TTC549 (cell line): ENCODE results near the gene ZNF747.
"Not testable (repeated sequence)": the region's sequence is repeated elsewhere in the genome, so short reads cannot be mapped to it uniquely, and the experiment has no call there.

Experiments used
- FAIRE-seq: peaks from 2 replicates; lab custom pipeline; 2012; peaks lifted over from hg19 to GRCh38; lab: Jason Lieb, UNC

ZNF747 gene

DNA sequence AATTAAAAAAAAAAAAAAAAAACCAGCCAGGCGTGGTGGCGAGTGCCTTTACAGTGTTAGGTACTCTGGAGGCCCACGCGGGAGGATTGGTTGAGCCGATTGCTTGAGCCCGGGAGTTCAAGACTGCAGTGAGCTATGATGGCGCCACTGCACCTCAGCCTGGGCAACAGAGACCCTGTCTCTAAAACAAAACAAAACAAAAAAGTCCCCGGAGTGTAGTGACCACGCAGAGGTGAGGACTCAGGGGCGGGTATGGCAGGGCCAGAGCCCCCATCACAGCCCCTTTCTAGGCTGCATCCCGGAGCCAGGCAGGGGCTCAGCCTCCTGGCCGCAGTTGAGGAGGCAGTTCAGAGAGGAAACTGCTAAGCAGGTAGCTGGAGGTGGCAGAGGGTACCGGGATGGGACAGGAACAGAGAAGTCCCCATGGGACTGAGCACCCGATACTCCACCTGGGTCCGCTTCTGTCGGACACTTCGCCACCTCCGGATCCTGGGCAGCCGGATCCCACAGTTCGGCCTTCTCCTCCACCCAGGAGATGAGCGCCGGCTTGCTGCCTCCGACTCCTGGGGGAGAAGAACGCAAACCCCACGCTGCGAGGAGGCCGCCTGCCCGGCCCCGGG, 800 bp downstream of the ZNF747 start:
- FAIRE-seq, result no peak

DNA sequence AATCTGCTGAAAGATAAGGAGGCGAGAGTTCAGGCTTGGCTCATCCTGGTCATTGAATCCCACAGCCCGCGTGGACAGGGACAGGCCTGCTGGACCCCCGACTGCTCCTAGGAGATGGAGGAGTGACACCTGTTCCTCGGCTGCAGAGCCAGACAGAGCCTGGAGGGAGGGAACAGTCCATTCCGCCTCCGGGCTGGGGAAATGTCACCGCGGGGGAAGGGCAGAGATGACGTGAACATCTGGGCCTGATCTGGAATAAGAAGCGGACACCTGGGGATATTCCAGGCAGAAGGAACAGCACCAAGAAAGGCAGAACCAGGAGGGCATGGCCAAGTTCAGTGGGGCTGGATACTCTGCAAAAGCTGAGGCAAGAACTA, 1.5 kb downstream of the ZNF747 start:
- no peak for FAIRE-seq

DNA sequence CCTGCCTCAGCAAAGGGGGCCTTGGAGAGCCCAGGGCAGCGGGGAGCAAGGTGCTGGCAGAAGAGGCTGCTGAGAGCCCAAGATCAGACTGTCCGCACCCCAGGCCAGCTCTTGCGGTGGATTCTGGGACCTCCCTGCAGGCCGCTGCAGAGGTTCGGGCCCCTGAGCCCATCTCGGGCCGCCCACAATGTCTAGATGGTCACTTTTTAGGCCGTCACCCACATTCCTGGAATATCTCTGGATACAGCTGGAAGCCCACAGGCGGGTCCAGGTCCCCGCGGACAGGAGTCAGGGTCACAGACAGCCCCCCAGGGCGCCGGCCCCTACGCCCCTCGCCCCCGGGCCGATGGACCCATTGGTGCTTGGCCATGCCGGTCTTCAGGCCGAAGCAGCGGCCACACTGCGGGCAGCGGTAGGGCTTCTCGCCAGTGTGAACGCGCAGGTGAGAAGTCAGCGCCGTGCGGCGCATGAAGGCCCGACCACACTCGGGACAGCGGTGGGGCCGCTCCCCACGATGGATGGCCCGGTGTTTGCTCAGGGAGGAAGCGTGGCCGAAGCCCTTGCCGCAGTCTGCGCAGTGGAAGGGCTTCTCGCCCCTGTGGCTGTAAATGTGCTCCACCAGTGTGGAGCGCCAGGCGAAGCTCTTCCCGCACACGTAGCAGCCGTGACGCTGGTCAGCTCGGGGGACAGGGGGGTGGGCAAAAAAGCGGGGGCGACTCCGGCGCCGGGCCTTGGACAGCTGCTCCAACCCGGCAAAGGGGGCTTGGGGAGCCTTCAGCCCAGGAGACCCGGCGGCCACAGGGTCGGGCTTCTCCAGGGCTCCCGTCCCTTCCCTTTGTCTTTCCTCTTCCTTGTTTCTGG, 2.1 kb downstream of the ZNF747 start:
- FAIRE-seq, result no peak

DNA sequence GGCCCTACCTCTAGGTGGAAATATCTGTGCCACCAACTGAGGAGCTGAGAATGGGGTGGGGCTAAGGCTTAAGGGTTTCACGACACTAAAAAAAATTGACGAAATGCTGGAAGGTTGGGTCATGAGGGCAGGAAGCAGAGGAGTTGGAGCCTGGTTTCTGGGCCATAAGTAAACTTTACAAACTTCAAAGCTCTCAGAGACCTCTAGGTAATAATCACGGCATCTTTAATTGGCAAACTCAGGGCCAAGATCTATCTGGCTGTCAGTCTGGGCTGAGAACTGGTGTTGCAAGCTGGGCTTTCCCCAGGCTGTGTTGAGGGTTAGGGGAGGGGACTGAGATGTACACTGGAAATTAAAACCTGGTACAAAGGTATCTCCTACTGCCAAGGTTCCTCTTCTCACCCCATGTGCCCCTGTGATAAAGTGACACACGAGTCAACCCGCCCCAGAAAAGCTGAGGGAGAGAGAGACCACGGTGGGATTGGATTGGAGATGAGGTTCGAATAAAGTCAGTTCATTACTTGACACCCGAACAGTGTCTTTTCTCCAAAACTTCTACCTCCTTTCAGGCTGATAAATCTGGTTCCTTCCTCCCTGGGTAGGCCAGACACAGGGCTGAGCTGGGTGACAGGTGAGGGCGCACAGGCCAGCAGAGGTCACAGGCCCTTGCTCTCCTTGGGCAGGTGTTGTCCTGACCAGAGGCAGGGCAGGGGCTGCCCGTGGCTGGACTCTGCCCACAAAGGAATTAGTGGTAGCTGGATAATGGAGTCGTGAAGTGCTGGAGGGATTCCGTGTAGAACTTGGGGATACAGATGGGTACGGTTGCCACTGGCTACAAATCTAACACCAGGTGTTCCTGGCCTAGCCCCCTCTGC, 4.3 kb downstream of the ZNF747 start:
- no peak for FAIRE-seq

DNA sequence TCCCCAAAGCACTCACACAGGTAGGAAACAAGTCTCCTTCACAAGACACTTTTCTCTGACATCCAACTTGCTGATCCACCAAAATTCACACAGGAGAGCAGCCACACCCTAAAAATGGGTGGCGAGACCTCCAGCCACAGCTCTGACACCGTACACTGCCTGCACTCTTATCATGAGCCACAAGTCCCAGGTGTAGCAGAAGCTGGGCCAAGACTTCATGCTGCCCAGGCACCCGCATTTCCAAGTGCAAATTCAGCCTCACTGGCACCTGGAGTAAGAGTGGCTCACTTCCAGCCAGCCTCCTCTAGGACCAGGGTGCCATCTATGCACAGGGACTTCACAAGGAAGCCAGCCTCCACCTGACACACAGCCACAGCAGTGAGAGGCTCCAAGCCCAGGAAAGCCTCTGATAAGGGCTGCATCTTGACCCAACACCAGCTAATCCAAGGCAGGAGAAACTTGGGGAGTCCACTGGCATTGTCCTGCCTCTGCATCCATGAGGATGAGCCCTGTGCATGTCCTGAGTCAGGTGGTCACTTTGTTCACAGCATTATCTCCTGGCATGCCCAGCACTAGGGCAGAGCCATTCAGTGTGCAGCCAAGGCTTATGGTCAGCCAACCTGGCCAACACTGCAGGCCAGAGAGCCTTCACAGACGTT, 5.7 kb downstream of the ZNF747 start:
- FAIRE-seq, result no peak

DNA sequence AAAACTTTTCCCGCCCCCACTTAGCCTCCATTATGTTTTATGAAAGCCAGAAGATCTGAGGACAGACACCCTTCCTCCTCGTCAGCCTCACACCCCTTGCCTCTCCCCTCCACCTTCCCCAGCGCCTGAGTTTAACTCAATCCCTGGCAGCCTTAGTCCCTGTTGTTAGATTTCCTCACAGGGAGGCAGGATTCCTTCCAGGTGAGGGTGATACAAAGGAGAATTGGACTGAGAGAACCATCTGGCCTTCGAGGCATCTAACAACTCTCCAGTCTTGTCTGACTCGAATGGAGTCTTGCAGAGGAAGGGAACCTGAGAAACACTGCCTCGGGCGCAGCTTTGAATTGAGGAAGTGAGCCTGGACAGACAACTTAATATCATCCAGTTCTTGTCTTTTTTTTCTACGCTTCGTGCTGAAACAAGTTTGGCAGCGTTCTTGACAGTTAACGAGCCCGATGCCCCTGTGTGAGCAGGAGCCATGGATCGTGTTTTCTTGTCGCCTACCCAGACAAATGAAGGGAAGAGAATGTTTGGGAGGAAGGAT, 7.0 kb downstream of the ZNF747 start:
- no peak for FAIRE-seq

DNA sequence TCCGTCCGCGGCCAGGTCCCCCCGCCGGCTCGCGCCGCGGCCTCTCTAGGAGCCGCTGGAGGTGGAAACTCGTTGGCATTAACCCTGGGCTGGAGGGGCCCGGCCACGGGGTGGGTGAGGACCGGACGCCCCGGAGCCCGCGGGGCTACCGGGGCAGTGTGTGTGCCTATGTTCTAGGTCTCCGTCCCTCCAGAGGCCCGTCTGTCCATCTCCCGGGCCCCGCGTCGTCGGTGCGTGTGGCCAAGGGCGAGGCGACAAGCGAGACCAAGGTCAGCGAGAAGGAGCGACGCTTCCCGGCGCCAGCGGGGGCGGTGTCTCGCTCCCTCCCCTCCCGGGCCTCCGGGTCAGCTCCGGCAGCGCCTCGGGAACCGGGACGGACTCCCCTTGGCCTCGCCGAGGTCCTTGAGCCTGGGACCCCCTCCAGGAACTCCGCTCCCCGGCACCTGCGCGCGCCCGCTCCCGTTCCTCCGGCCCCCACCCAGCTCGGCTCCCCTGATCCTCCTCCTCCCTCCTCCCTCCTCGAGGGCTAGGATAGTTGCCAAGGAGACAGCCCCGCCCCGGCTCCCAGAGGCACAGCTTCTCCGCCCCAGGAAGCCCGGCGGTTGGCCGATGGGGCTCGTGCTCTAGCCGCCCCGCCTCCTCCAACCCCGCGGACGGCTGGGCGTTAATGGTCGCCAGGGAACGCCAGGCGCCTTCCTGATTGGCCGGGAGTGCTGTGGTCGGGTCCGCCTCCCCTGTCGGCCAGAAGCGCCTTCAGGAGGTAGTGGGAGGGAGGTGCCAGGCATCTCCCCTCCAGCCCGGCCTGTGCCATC, 7.6 kb downstream of the ZNF747 start:
- FAIRE-seq, result peak; percentile 95

DNA sequence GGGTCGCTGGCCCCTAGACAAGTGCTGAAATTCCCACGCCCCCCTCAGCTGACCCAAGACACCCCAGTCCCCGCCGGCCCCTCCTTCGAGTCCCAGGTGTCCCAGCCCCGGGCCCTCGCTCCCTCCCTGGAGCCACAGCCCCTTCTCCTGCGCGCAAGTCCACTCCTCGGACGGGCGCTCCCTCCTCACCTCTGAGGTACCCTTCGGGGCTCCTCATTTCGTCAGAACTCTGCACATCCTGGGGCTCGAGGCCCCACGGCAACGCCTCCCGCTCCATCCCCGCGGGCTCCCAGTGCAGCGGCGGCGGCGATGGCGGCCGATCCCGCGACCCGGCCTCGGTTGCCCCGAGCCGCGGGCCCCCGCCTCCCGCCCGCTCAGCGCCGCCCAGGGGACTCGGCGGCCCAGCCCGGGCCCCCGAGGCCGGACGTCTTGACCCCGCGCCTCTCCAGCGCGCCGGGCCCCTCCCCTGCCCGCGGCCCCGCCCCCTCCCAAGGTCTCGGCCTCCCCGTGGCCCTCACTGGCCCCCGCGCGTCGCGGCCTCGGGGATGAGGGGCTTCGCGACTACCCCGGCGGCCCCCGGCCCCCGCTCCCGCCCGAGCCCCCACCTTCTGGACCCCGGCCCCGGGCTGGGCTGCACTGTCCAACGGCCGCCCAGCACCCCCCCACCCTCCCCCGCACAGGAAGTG, 8.4 kb downstream of the ZNF747 start, which contains the start of gene ZNF768:
Gene ZNF768, minus strand, starts transcription at position 430 of the 686 bp plus-strand sequence. Its CDS starts 153 bp downstream, at position 277.
- FAIRE-seq, result no peak

DNA sequence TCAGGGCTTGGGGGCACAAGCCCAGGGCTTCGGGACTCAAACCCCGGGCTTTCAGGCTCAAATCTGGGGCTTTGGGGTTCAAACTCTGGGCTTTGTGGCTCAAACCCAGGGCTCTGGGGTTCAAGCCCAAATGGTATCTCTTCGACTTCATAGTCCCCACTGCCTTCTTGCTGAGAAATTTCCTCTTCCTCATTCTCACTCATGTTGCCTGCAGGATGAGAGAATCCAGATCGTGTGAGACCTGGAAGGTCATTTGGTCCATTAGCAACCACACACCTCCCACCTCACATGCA, 8.9 kb downstream of the ZNF747 start:
- no peak for FAIRE-seq

DNA sequence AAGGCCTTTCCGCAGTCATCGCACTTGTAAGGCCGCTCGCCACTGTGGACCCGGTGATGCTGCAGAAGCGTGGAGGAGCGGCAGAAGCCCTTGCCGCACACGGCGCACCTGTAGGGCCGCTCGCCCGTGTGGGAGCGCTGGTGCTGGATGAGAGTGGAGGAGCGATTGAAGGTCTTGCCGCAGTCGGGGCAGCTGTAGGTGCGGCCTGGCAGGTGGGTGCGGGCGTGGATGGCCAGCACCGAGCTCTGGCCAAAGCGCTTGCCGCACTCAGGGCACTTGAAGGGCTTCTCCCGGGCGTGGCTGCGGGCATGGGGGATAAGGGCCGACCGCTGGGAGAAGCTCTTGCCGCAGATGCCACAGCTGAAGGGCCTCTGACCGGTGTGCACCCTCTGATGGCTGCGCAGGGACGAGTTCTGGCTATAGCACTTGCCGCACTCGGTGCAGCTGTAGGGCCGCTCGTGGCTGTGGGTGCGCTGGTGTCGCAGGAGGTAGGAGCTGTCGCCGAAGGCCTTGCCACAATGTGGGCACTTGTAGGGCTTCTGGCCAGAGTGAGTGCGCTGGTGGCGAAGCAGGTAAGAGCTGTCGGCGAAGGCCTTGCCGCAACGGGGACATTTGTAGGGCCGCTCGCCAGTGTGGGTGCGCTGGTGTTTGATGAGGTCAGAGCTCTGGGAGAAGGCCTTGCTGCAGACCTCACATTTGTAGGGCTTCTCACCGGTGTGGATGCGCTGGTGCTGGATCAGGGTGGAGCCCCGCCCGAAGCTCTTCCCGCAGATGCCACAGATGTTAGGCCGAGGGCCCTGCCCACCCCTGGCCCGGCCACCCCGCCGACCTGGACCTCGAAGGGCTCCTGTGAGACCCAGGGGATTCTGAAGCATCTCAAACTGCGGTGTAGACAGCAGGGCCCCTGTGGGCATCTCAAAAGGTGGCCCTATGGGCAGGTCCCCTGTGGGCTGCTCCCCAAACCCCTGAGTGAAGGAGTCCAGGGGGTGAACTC, 9.8 kb downstream of the ZNF747 start:
- no peak for FAIRE-seq

DNA sequence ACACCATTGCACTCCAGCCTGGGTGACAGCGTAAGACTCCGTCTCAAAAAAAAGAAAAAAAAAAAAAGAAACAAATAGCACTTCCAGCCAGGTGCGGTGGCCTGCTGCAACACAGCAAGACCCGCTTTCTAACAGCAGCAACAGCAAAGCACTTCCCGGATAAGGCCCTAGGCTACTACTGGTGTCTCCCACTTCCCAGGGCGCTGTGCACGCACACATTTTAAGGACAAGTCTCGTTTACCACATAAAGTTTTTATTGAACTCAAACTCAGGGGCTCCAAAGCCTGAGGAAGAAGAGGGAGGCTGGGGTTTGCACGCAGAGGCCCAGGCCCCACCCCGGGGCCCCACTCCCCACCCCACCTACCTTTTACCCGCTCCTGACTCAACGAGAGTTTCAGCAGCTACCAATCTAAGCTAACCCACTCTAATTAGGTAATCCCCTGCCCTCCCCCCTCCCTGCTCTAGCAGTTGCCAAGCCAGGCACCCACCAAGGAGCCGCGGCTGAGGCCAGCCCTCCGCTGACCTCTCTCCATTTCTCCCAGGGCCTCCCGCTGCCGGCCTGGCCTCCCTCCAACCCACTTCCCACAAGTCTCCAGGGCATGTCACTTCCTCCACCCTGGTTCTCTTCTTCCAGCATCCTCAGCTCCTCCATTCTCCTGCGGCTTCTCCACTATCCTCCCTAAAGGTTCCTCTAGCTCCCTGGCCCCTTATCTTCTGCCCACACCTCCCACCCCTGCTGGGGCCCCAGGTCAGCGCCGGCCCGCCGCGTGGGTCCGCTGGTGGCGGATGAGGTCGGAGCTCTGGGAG, 10.7 kb downstream of the ZNF747 start:
- FAIRE-seq, result no peak

DNA sequence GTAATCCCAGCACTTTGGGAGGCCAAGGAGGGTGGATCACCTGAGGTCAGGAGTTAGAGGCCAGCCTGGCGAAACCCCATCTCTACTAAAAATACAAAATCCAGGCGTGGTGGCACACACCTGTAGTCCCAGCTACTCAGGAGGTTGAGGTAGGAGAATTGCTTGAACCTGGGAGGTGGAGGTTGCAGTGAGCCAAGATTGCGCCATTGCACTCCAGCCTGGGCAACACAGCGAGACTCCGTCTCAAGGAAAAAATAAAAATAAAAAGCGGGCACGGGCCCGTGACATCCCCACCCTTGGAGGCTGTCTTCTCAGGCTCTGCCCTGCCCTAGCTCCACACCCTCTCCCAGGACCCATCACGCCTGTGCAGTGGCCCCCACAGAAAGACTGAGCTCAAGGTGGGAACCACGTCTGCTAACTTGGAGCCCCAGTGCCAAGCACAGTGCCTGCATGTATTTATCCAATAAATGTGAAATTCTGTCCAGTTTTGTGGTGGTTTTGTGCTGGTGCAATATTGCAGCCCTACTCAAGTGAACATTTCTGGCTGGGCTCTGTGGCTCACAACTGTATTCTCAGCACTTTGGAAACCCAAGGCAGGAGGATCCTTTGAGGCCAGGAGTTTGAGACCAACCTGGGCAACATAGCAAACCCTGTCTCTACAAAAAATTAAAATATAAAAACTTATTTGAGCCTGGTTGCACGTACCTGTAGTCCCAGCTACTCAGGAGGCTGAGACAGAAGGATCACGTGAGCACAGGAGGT, 11.8 kb downstream of the ZNF747 start:
- not testable (repeated sequence) for FAIRE-seq

DNA sequence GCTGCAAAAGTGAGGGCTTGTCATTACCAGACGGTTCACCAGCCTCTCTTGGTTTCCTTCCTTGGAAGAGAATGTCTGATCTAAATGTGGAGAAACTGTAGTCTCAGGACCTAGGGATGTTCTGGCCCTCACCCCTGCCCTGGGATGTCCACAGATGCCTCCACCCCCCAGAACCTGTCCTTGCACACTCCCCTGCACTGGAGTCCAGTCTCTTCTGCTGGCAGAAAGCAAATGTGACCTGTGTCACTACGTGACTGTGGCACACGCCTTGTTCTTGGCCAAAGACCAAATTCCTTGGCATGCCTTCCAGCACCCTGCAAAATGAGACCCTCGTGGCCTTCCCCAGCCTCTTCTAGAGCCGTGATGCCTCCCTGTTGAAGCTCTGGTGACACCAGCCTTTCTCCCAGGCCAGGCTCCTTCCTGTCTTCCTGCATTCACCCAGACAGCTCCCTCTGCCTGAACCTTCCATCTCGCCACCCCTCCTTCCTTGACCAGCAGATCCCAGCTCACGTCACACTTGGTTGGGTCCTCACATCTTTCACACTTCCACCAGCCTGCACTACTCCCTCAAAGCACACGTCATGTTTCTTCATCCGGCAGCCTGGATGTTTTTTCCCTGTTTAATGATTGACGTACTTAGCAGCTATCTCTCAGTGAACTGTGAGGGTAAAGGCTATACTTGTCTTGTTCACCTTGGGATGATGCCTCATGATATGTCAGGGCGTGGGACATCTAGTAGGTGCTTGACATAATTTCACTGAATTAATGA, 12.6 kb downstream of the ZNF747 start:
- FAIRE-seq, result no peak

DNA sequence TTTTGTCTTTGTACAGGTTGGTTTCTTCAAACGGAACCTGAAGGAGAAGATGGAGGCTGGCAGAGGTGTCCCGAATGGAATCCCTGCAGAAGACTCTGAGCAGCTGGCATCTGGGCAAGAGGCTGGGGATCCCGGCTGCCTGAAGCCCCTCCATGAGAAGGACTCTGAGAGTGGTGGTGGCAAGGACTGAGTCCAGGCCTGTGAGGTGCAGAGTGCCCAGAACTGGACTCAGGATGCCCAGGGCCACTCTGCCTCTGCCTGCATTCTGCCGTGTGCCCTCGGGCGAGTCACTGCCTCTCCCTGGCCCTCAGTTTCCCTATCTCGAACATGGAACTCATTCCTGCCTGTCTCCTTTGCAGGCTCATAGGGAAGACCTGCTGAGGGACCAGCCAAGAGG, 13.2 kb downstream of the ZNF747 start:
- no peak for FAIRE-seq

DNA sequence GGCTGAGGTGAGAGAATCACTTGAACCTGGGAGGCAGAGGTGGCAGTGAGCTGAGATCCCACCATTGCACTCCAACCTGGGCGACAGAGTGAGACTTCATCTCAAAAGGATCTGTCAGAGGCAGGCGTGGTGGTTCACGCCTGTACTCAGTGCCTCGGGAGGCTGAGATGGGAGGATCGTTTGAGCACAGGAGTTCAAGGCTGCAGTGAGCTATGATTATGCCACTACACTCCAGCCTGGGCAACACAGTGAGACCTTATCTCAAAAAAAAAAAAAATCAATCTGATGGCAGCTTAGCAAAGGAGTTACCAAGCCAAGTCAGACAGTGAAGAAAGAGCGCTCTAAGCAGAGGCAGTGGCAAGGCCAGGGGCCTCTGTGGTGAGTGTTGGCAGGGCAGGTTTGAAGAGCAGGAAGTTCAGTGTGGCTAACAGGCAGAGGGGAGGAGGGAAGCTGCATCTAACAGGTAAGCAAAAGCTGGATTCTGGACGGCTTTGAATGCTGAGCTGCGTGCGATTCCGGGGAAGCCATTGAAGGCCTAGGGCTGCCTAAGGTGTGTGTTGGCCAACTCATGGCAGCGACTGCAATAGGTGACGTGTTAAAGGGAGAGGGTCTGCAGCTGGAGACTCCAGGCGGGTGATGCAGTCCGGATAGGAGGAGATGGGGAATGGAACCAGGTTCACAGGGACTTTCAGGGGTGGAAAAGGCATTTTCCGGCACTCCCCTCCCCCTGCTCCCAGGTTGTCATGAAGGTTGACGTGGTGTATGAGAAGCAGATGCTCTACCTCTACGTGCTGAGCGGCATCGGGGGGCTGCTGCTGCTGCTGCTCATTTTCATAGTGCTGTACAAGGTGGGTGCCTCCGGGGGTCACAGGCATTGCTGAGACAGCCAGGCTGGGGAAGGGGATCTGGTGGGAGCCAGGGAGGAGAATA, 15.3 kb downstream of the ZNF747 start:
- no peak for FAIRE-seq

DNA sequence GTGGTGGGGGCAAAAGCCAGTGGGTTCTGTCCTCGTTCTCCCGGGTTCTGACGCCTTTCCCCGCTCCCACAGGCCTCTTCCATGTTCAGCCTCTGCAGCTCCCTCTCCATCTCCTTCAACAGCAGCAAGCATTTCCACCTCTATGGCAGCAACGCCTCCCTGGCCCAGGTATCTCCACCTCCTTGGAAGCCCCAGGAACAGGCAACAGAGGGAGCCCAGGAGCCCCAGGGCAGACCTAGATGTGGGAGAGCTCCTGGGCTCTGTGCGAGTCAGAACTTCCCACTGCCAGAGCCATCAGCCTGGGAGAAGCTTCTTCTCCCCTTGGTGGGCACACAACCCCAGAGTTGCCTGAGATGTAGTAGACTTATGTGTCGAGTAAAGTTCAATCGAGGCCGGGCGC, 16.1 kb downstream of the ZNF747 start:
- no peak for FAIRE-seq
